IMR-90 (cell line): ENCODE measurements around the gene ABTB2. TPM values are rescaled to one million over a fixed set of nuclear protein-coding genes. Genes with fewer than 3 reads are reported as not detected.

ENCODE experiments used
- ATAC-seq: fragments of 200-7000 bp; cut with Tn5 transposase; 2 replicates; pipeline ENCODE4 v1.9.1; 2020; ENCODE audit warnings: low read depth, mild to moderate bottlenecking, moderate library complexity
- BruUV-seq: library from RNA; stranded (reverse); fragments of 400-500 nt; replicated peaks from 2 replicates; lab custom pipeline; 2021; lab: Mats Ljungman, UMichigan
- CTCF ChIA-PET: fragments of 300-600 bp; formaldehyde crosslinking; extraction: SDS; loops from one replicate; lab custom pipeline; 2021; ENCODE audit warnings: antibody characterized with exemption; lab: Yijun Ruan, JAX
- POLR2A ChIA-PET: fragments of 300-600 bp; sonication (Branson Sonifier 250); formaldehyde crosslinking; loops from one replicate; lab custom pipeline; 2022; ENCODE audit warnings: antibody characterized with exemption; ENCODE audit not compliant: unreplicated experiment; lab: Charles Lee
- DNase-seq: peaks from one replicate; pipeline ENCODE4 v3.0.0; 2013
- H2AFZ ChIP-seq: replicated peaks from 2 replicates; pipeline ENCODE3; 2013; ENCODE audit warnings: low read length, mild to moderate bottlenecking; ENCODE audit not compliant: poor library complexity
- H2AK5ac ChIP-seq: 2 replicates; pipeline ENCODE4 v1.6.1; 2013; ENCODE audit warnings: low read depth, low read length, inconsistent platforms
- H2AK9ac ChIP-seq: replicated peaks from 2 replicates; pipeline ENCODE3; 2013; ENCODE audit warnings: mild to moderate bottlenecking, low read depth, low read length, moderate library complexity; ENCODE audit not compliant: poor library complexity
- H2BK120ac ChIP-seq: 2 replicates; pipeline ENCODE4 v1.6.1; 2013; ENCODE audit warnings: low read depth, low read length, inconsistent platforms
- H2BK15ac ChIP-seq: 3 replicates; pipeline ENCODE4 v1.6.1; 2013; ENCODE audit warnings: low read depth, low read length, inconsistent platforms
- H2BK20ac ChIP-seq: 2 replicates; pipeline ENCODE4 v1.6.1; 2013; ENCODE audit warnings: low read depth, mild to moderate bottlenecking, inconsistent platforms, low read length, moderate library complexity
- H2BK5ac ChIP-seq: 2 replicates; pipeline ENCODE4 v1.6.1; 2013; ENCODE audit warnings: mild to moderate bottlenecking, low read depth, low read length, inconsistent platforms; ENCODE audit not compliant: poor library complexity, severe bottlenecking
- H3K14ac ChIP-seq: replicated peaks from 2 replicates; pipeline ENCODE4 v1.6.1; 2013; ENCODE audit warnings: low read depth, low read length, inconsistent platforms
- H3K18ac ChIP-seq: 2 replicates; pipeline ENCODE4 v1.6.1; 2013; ENCODE audit warnings: low read depth, low read length, control low read depth
- H3K23ac ChIP-seq: 2 replicates; pipeline ENCODE4 v1.6.1; 2013; ENCODE audit warnings: low read depth, low read length, inconsistent platforms
- H3K27ac ChIP-seq: 2 replicates; pipeline ENCODE4 v1.5.1; 2013; ENCODE audit warnings: mild to moderate bottlenecking, control low read depth, low read length; ENCODE audit not compliant: insufficient read depth
- H3K27me3 ChIP-seq: 2 replicates; pipeline ENCODE4 v1.6.1; 2013; ENCODE audit warnings: low read length; ENCODE audit not compliant: control insufficient read depth, insufficient read depth
- H3K36me3 ChIP-seq: 2 replicates; pipeline ENCODE4 v1.6.1; 2013; ENCODE audit warnings: low read length, mixed read lengths; ENCODE audit not compliant: control insufficient read depth, insufficient read depth
- H3K4ac ChIP-seq: 2 replicates; pipeline ENCODE4 v1.6.1; 2013; ENCODE audit warnings: low read depth, low read length, inconsistent platforms
- H3K4me1 ChIP-seq: 2 replicates; pipeline ENCODE4 v1.6.1; 2013; ENCODE audit warnings: low read length, mixed read lengths; ENCODE audit not compliant: control insufficient read depth, insufficient read depth
- H3K4me2 ChIP-seq: 2 replicates; pipeline ENCODE4 v1.6.1; 2013; ENCODE audit warnings: low read depth, mild to moderate bottlenecking, control low read depth, low read length, moderate library complexity
- H3K4me3 ChIP-seq: 2 replicates; pipeline ENCODE4 v1.5.1; 2013; ENCODE audit warnings: low read depth, mild to moderate bottlenecking, control low read depth, low read length, moderate library complexity; ENCODE audit not compliant: insufficient read depth
- H3K56ac ChIP-seq: 2 replicates; pipeline ENCODE4 v1.6.1; 2013; ENCODE audit warnings: low read length, inconsistent platforms; ENCODE audit not compliant: insufficient read depth; ENCODE audit errors: extremely low read depth
- H3K79me1 ChIP-seq, 2 experiments: 2 replicates each; pipeline ENCODE4 v1.6.1; 2013; ENCODE audit warnings: low read length in 2 of 2, inconsistent platforms in 1 of 2, low read depth in 1 of 2
- H3K9ac ChIP-seq: 2 replicates; pipeline ENCODE4 v1.6.1; 2013; ENCODE audit warnings: low read depth, low read length, control low read depth
- H3K9me1 ChIP-seq: 2 replicates; pipeline ENCODE4 v1.6.1; 2013; ENCODE audit warnings: low read length, inconsistent platforms; ENCODE audit not compliant: insufficient read depth
- H3K9me3 ChIP-seq: 2 replicates; pipeline ENCODE4 v1.6.1; 2013; ENCODE audit warnings: low read length; ENCODE audit not compliant: control insufficient read depth, insufficient read depth
- H4K20me1 ChIP-seq: 2 replicates; pipeline ENCODE4 v1.6.1; 2013; ENCODE audit warnings: low read length, inconsistent platforms; ENCODE audit not compliant: insufficient read depth
- H4K5ac ChIP-seq: 2 replicates; pipeline ENCODE4 v1.6.1; 2013; ENCODE audit warnings: mild to moderate bottlenecking, low read depth, low read length, control low read depth
- H4K8ac ChIP-seq, 2 experiments: 2 replicates each; pipeline ENCODE4 v1.6.1; 2013; ENCODE audit warnings: low read depth in 2 of 2, low read length in 2 of 2, control low read depth in 1 of 2, inconsistent platforms in 1 of 2
- H4K91ac ChIP-seq: 2 replicates; pipeline ENCODE4 v1.6.1; 2013; ENCODE audit warnings: low read depth, low read length, inconsistent platforms; ENCODE audit not compliant: insufficient read depth
- CHD1 ChIP-seq: IDR thresholded peaks from 2 replicates; pipeline ENCODE4 v1.6.1; 2012; ENCODE audit warnings: low read depth, low read length, improper control_type of control experiment
- CTCF ChIP-seq: conservative IDR thresholded peaks from 2 replicates; pipeline ENCODE4 v1.5.1; 2012; ENCODE audit warnings: mild to moderate bottlenecking, low read depth, low read length, improper control_type of control experiment
- MAFK ChIP-seq: IDR thresholded peaks from 2 replicates; pipeline ENCODE4 v1.6.1; 2012; ENCODE audit warnings: low read depth, low read length, improper control_type of control experiment
- NFE2L2 ChIP-seq: fragments of 150-350 bp; IDR thresholded peaks from 2 replicates; pipeline ENCODE4 v1.6.1; 2016; ENCODE audit warnings: low read depth, mild to moderate bottlenecking, low read length
- POLR2A ChIP-seq: IDR thresholded peaks from 2 replicates; pipeline ENCODE4 v1.6.1; 2012; ENCODE audit warnings: mild to moderate bottlenecking, low read depth, low read length
- RAD21 ChIP-seq: IDR thresholded peaks from 2 replicates; pipeline ENCODE4 v1.6.1; 2012; ENCODE audit warnings: low read length, improper control_type of control experiment
- RCOR1 ChIP-seq: IDR thresholded peaks from 2 replicates; pipeline ENCODE4 v1.6.1; 2012; ENCODE audit warnings: mild to moderate bottlenecking, low read length, improper control_type of control experiment; ENCODE audit not compliant: insufficient replicate concordance
- RFX5 ChIP-seq: IDR thresholded peaks from 2 replicates; pipeline ENCODE4 v1.8.0; 2012; ENCODE audit warnings: low read depth, mild to moderate bottlenecking, low read length, moderate library complexity
- SMC3 ChIP-seq: fragments of 150-350 bp; IDR thresholded peaks from 2 replicates; pipeline ENCODE4 v1.6.1; 2016; ENCODE audit warnings: low read depth, mild to moderate bottlenecking, antibody characterized with exemption, low read length, moderate library complexity
- WGBS, 2 experiments: methylation state at CpG; one replicate each; pipeline versions ENCODE4 v1.1.5 to v1.1.7; 2013; ENCODE audit warnings: missing lambda C conversion rate in 2 of 2; ENCODE audit not compliant: insufficient read length in 1 of 2; ENCODE audit errors: extremely low coverage in 2 of 2; 5-methylcytosine and 5-hydroxymethylcytosine counted together
- dilution Hi-C: fragments of 300-500 bp; cut with HindIII; formaldehyde crosslinking; loops from one replicate; pipeline ENCODE4 v1.14.3; 2018; ENCODE audit warnings: low sequenced_read_pairs; ENCODE audit not compliant: unreplicated experiment
- in situ Hi-C: fragments of 300-500 bp; cut with MboI; formaldehyde crosslinking; loops from 3 replicates; pipeline ENCODE4 v1.14.3; 2019; ENCODE audit warnings: low sequenced_read_pairs, inconsistent platforms, mixed read lengths
- intact Hi-C: fragments of 100-400 bp; cut with micrococcal nuclease; formaldehyde crosslinking; loops from 2 replicates; pipeline ENCODE4 v1.10.0; 2022
- polyA plus RNA-seq, 3 experiments: library from polyadenylated mRNA; depleted of rRNA; stranded (reverse); fragments of >200 nt; gene quantifications; 2 replicates each; pipeline ENCODE4 v1.2.3, GENCODE V29; 2012; ENCODE audit warnings: low replicate concordance in 1 of 3
- total RNA-seq: library from RNA; depleted of rRNA; stranded (reverse); fragments of >200 nt; gene quantifications from 2 replicates; pipeline ENCODE4 v1.2.3, GENCODE V29; 2012
- TF ChIP-seq, protein P1 (sequence below): fragments of 150-350 bp; IDR thresholded peaks from 2 replicates; pipeline ENCODE4 v1.6.1; 2017; ENCODE audit warnings: mild to moderate bottlenecking, antibody characterized with exemption, low read length, low read depth
- TF ChIP-seq, protein P2 (sequence below): fragments of 150-350 bp; IDR thresholded peaks from 2 replicates; pipeline ENCODE4 v1.6.1; 2016; ENCODE audit warnings: low read depth, mild to moderate bottlenecking, low read length, moderate library complexity, borderline replicate concordance

ABTB2 gene
- total and polyA plus RNA-seq, 2 of the 4 experiments (the other 2 are of a cell fraction): 0.18 to 2.0 TPM

DNA sequence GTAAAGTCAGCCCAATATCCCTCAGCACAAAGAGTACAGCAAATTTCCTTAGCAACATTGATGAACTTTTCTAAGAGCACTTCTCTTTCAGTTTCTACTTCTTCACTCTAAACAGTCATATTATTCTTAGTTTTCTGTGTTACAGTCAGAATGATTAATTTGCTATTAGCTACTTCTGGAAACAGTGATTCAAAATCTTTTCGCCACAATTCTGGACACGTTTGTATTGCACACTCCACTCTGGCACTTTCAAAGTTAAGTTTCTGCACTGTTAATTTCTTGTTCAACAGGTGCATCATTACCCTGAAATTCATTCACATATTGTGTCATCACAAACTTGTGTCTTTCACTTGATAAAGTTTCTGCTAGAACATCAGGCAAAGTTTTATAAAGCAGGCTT is 22.5 kb downstream of the ABTB2 start:
- Histone ChIP-seq H3K4me3 (no peak overlapping the region), H3K9ac (no peak overlapping the region), H3K27me3 (peaks cover 16% of the 10 kb centered on the region), H2BK15ac (no peak overlapping the region), H2BK120ac (no peak overlapping the region), H3K14ac (no peak overlapping the region), H4K91ac (no peak overlapping the region), H3K79me1 (no peaks in the 10 kb centered on the region), H3K9me1 (peaks cover 3% of the 10 kb centered on the region; the same call in 1 of the 2 replicates), H2BK20ac (no peak overlapping the region), H2AFZ (no peak overlapping the region), H4K20me1 (no peaks in the 10 kb centered on the region), H3K56ac (no peak overlapping the region), H3K4ac (no peak overlapping the region), H3K4me1 (no peaks in the 10 kb centered on the region), H4K8ac (no peak overlapping the region), H2AK5ac (no peak overlapping the region), H2BK5ac (no peak overlapping the region), H3K27ac (no peak overlapping the region), H3K36me3 (no peaks in the 10 kb centered on the region), H3K23ac (no peak overlapping the region), H4K5ac (no peak overlapping the region), H3K18ac (no peak overlapping the region), H2AK9ac (no peak overlapping the region), H3K4me2 (no peak overlapping the region), H3K9me3 (no peaks in the 10 kb centered on the region)
- no peak for TF ChIP-seq SMC3
- TF ChIP-seq RAD21: no peak
- no peak for TF ChIP-seq RFX5
- no peak for TF ChIP-seq CTCF
- TF ChIP-seq, protein P1, sequence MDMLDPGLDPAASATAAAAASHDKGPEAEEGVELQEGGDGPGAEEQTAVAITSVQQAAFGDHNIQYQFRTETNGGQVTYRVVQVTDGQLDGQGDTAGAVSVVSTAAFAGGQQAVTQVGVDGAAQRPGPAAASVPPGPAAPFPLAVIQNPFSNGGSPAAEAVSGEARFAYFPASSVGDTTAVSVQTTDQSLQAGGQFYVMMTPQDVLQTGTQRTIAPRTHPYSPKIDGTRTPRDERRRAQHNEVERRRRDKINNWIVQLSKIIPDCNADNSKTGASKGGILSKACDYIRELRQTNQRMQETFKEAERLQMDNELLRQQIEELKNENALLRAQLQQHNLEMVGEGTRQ: no peak
- TF ChIP-seq POLR2A: no peak
- TF ChIP-seq RCOR1: no peak
- TF ChIP-seq CHD1: no peak
- TF ChIP-seq, protein P2, sequence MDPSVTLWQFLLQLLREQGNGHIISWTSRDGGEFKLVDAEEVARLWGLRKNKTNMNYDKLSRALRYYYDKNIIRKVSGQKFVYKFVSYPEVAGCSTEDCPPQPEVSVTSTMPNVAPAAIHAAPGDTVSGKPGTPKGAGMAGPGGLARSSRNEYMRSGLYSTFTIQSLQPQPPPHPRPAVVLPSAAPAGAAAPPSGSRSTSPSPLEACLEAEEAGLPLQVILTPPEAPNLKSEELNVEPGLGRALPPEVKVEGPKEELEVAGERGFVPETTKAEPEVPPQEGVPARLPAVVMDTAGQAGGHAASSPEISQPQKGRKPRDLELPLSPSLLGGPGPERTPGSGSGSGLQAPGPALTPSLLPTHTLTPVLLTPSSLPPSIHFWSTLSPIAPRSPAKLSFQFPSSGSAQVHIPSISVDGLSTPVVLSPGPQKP: no peak
- TF ChIP-seq MAFK: no peak
- no peak for TF ChIP-seq NFE2L2
- WGBS, 2 experiments: 79% methylated on average over 2 of the region's 2 CpGs; no CpG with 5 or more reads in 1 of the 2 experiments
- ChIA-PET POLR2A (no interaction called here), CTCF (no interaction called here)
- intact Hi-C loops (no loop called here), in situ Hi-C loops (no loop called here), dilution Hi-C loops (loop anchor here (25.0 kb wide), 1 partner anchor 148 kb away; no protein-coding TSS in a partner anchor)
- ATAC-seq (no peak), DNase-seq (no peak)
- no TSS peak for BruUV-seq
